Mesenchymal stem cell (in vitro differentiated cells and primary cell): ENCODE data around the gene PTN.

Source experiments
- DNase-seq: peaks from one replicate; pipeline ENCODE4 v3.0.0-alpha.2; 2013
- H2AFZ ChIP-seq: one replicate; pipeline ENCODE4 v1.6.1; 2013; ENCODE audit warnings: low read depth, mild to moderate bottlenecking, control low read depth, inconsistent platforms, low read length, moderate library complexity
- H2AK5ac ChIP-seq: 2 replicates; pipeline ENCODE4 v1.6.1; 2013; ENCODE audit warnings: low read length, moderate library complexity, mild to moderate bottlenecking, inconsistent platforms; ENCODE audit not compliant: severe bottlenecking
- H2BK120ac ChIP-seq: one replicate; pipeline ENCODE4 v1.6.1; 2013; ENCODE audit warnings: low read depth, mild to moderate bottlenecking, inconsistent platforms, low read length, moderate library complexity
- H2BK12ac ChIP-seq, 2 experiments: one replicate each; pipeline ENCODE4 v1.6.1; 2013; ENCODE audit warnings: inconsistent platforms in 2 of 2, low read length in 2 of 2, mild to moderate bottlenecking in 2 of 2, moderate library complexity in 2 of 2, control low read depth in 1 of 2
- H2BK15ac ChIP-seq: one replicate; pipeline ENCODE4 v1.6.1; 2013; ENCODE audit warnings: mild to moderate bottlenecking, low read depth, inconsistent platforms; ENCODE audit not compliant: poor library complexity, severe bottlenecking
- H2BK5ac ChIP-seq: 2 replicates; pipeline ENCODE4 v1.6.1; 2013; ENCODE audit warnings: low read depth, mild to moderate bottlenecking, low read length, control low read depth, inconsistent platforms; ENCODE audit not compliant: poor library complexity, severe bottlenecking
- H3K14ac ChIP-seq, 2 experiments: one replicate each; pipeline ENCODE4 v1.6.1; 2013; ENCODE audit warnings: inconsistent platforms in 2 of 2, low read length in 2 of 2, control low read depth in 1 of 2, mild to moderate bottlenecking in 1 of 2, moderate library complexity in 1 of 2
- H3K18ac ChIP-seq, 2 experiments: one replicate each; pipeline ENCODE4 v1.6.1; 2013; ENCODE audit warnings: inconsistent platforms in 2 of 2, low read length in 2 of 2, control low read depth in 1 of 2, low read depth in 1 of 2, mild to moderate bottlenecking in 1 of 2
- H3K23ac ChIP-seq, 2 experiments: one replicate each; pipeline ENCODE4 v1.6.1; 2013; ENCODE audit warnings: inconsistent platforms in 2 of 2, low read length in 2 of 2, mild to moderate bottlenecking in 2 of 2, moderate library complexity in 2 of 2, control low read depth in 1 of 2
- H3K27ac ChIP-seq: 2 replicates; pipeline ENCODE4 v1.5.1; 2013; ENCODE audit warnings: mild to moderate bottlenecking, moderate library complexity, low read length, control low read depth, inconsistent platforms; ENCODE audit not compliant: poor library complexity, severe bottlenecking
- H3K27me3 ChIP-seq, 2 experiments: 2 replicates each; pipeline versions ENCODE4 v1.6.1 to v1.7.0; 2013; ENCODE audit warnings: low read length in 2 of 2, mild to moderate bottlenecking in 2 of 2, moderate library complexity in 2 of 2, control low read depth in 1 of 2, inconsistent platforms in 1 of 2; ENCODE audit not compliant: control insufficient read depth in 1 of 2, insufficient read depth in 1 of 2
- H3K36me3 ChIP-seq, 2 experiments: 2 replicates each; pipeline versions ENCODE4 v1.6.1 to v1.7.0; 2013; ENCODE audit warnings: low read length in 2 of 2, control low read depth in 1 of 2, inconsistent platforms in 1 of 2, low read depth in 1 of 2, mild to moderate bottlenecking in 1 of 2; ENCODE audit not compliant: insufficient read depth in 2 of 2, control insufficient read depth in 1 of 2
- H3K4ac ChIP-seq, 2 experiments: one replicate each; pipeline ENCODE4 v1.6.1; 2013; ENCODE audit warnings: inconsistent platforms in 2 of 2, low read length in 2 of 2, mild to moderate bottlenecking in 2 of 2, moderate library complexity in 2 of 2, control low read depth in 1 of 2, low read depth in 1 of 2
- H3K4me1 ChIP-seq: 2 replicates; pipeline ENCODE4 v1.6.1; 2013; ENCODE audit warnings: low read depth, low read length, control low read depth; ENCODE audit not compliant: control insufficient read depth, insufficient read depth
- H3K4me2 ChIP-seq: 2 replicates; pipeline ENCODE4 v1.6.1; 2013; ENCODE audit warnings: low read length, mild to moderate bottlenecking, inconsistent platforms; ENCODE audit not compliant: poor library complexity, severe bottlenecking
- H3K4me3 ChIP-seq, 2 experiments: 2 replicates each; pipeline versions ENCODE4 v1.5.1 to v1.7.0; 2013; ENCODE audit warnings: low read length in 2 of 2, mild to moderate bottlenecking in 2 of 2, control low read depth in 1 of 2, low read depth in 1 of 2; ENCODE audit not compliant: insufficient read depth in 1 of 2
- H3K79me1 ChIP-seq: replicated peaks from 2 replicates; pipeline ENCODE4 v1.6.1; 2013; ENCODE audit warnings: mild to moderate bottlenecking, control low read depth, low read length, inconsistent platforms; ENCODE audit not compliant: poor library complexity, severe bottlenecking
- H3K9ac ChIP-seq: 2 replicates; pipeline ENCODE4 v1.7.0; 2013; ENCODE audit warnings: mild to moderate bottlenecking, low read length, moderate library complexity
- H3K9me3 ChIP-seq: 2 replicates; pipeline ENCODE4 v1.7.0; 2013; ENCODE audit warnings: mild to moderate bottlenecking, low read length; ENCODE audit not compliant: control insufficient read depth
- H4K8ac ChIP-seq: one replicate; pipeline ENCODE4 v1.6.1; 2013; ENCODE audit warnings: inconsistent platforms, mild to moderate bottlenecking, low read length, moderate library complexity
- H4K91ac ChIP-seq: one replicate; pipeline ENCODE4 v1.6.1; 2013; ENCODE audit warnings: mild to moderate bottlenecking, low read length, inconsistent platforms
- WGBS: methylation state at CpG from one replicate; pipeline ENCODE4 v1.1.7; 2013; ENCODE audit warnings: mixed read lengths; 5-methylcytosine and 5-hydroxymethylcytosine counted together

The PTN gene

GRCh38 chr7:137313201-137313600 is 30.3 kb downstream of the PTN start:
- no peak overlapping the region for H3K4ac ChIP-seq
- H2BK120ac ChIP-seq, result no peak overlapping the region
- H3K9ac ChIP-seq, result no peak overlapping the region
- no peaks in the 10 kb centered on the region for H3K9me3 ChIP-seq
- no peak overlapping the region for H2BK15ac ChIP-seq
- H3K4me1 ChIP-seq, result no peaks in the 10 kb centered on the region
- no peak overlapping the region for H4K8ac ChIP-seq
- no peak overlapping the region for H4K91ac ChIP-seq
- no peak overlapping the region for H3K14ac ChIP-seq
- no peak overlapping the region for H3K27ac ChIP-seq
- no peak overlapping the region for H2AK5ac ChIP-seq
- no peak overlapping the region for H2BK12ac ChIP-seq
- no peaks in the 10 kb centered on the region for H3K79me1 ChIP-seq
- H3K18ac ChIP-seq, result no peak overlapping the region
- H2BK5ac ChIP-seq, result no peak overlapping the region
- no peak overlapping the region for H3K4me3 ChIP-seq
- no peak overlapping the region for H3K4me2 ChIP-seq
- no peaks in the 10 kb centered on the region for H3K36me3 ChIP-seq
- no peak overlapping the region for H2AFZ ChIP-seq
- H3K23ac ChIP-seq, result no peak overlapping the region
- no peak for DNase-seq
- H3K27me3 ChIP-seq, result no peaks in the 10 kb centered on the region
- 71% methylated on average over 3 of the region's 4 CpGs for WGBS

GRCh38 chr7:137306748-137307147 is 36.8 kb downstream of the PTN start:
- Histone ChIP-seq H2BK15ac (no peak overlapping the region), H3K18ac (no peak overlapping the region), H3K4me3 (no peak overlapping the region), H3K4me1 (no peaks in the 10 kb centered on the region), H2AFZ (no peak overlapping the region), H2BK120ac (no peak overlapping the region), H3K14ac (no peak overlapping the region), H4K8ac (no peak overlapping the region), H3K79me1 (no peaks in the 10 kb centered on the region), H3K9ac (no peak overlapping the region), H3K27me3 (no peaks in the 10 kb centered on the region), H2AK5ac (no peak overlapping the region), H3K23ac (no peak overlapping the region), H3K4ac (no peak overlapping the region), H2BK5ac (no peak overlapping the region), H3K9me3 (no peaks in the 10 kb centered on the region), H3K36me3 (no peaks in the 10 kb centered on the region), H3K4me2 (no peak overlapping the region), H3K27ac (no peak overlapping the region), H4K91ac (no peak overlapping the region), H2BK12ac (no peak overlapping the region)
- 89% methylated on average over 4 of the region's 4 CpGs for WGBS
- DNase-seq, result no peak

- Histone ChIP-seq H3K18ac (no peak overlapping the region), H4K8ac (no peak overlapping the region), H2BK5ac (no peak overlapping the region), H3K27ac (no peak overlapping the region), H3K9ac (no peak overlapping the region), H3K9me3 (no peaks in the 10 kb centered on the region), H3K23ac (no peak overlapping the region), H2BK120ac (no peak overlapping the region), H3K4me3 (no peak overlapping the region), H3K14ac (no peak overlapping the region), H3K36me3 (no peaks in the 10 kb centered on the region), H2BK12ac (no peak overlapping the region), H3K4ac (no peak overlapping the region), H2AFZ (no peak overlapping the region), H3K27me3 (no peaks in the 10 kb centered on the region), H2AK5ac (no peak overlapping the region), H3K79me1 (no peaks in the 10 kb centered on the region), H3K4me1 (no peaks in the 10 kb centered on the region), H2BK15ac (no peak overlapping the region), H3K4me2 (no peak overlapping the region), H4K91ac (no peak overlapping the region)
- 74% methylated on average over 5 of the region's 6 CpGs for WGBS
- DNase-seq, result no peak
Measured at GRCh38 chr7:137305901-137306621, 37.5 kb downstream of the PTN start.

- Histone ChIP-seq H3K4me2 (no peak overlapping the region), H3K27ac (no peak overlapping the region), H3K9me3 (no peaks in the 10 kb centered on the region), H3K79me1 (no peaks in the 10 kb centered on the region), H3K14ac (no peak overlapping the region), H3K9ac (no peak overlapping the region), H3K4ac (no peak overlapping the region), H2BK120ac (no peak overlapping the region), H4K8ac (no peak overlapping the region), H3K23ac (no peak overlapping the region), H3K18ac (no peak overlapping the region), H2AK5ac (no peak overlapping the region), H4K91ac (no peak overlapping the region), H3K4me1 (no peaks in the 10 kb centered on the region), H3K4me3 (no peak overlapping the region), H2BK5ac (no peak overlapping the region), H2BK12ac (no peak overlapping the region), H2BK15ac (no peak overlapping the region), H3K27me3 (no peaks in the 10 kb centered on the region), H3K36me3 (no peaks in the 10 kb centered on the region), H2AFZ (no peak overlapping the region)
- 86% methylated on average over 9 of the region's 9 CpGs for WGBS
- DNase-seq, result no peak
Measured at GRCh38 chr7:137304624-137305235, 38.8 kb downstream of the PTN start.
